Measurements from ENCODE around the gene ADCY4. TPM values are rescaled to one million over a fixed set of nuclear protein-coding genes. Genes with fewer than 3 reads are reported as not detected.

ADCY4 gene
- total and polyA plus RNA-seq, 10 of the 15 experiments (the other 5 are each of a cell fraction or from before 2014, with no cell fraction given) = 0.05 to 0.87 (median 0.21) TPM; not detected in 1

DNA sequence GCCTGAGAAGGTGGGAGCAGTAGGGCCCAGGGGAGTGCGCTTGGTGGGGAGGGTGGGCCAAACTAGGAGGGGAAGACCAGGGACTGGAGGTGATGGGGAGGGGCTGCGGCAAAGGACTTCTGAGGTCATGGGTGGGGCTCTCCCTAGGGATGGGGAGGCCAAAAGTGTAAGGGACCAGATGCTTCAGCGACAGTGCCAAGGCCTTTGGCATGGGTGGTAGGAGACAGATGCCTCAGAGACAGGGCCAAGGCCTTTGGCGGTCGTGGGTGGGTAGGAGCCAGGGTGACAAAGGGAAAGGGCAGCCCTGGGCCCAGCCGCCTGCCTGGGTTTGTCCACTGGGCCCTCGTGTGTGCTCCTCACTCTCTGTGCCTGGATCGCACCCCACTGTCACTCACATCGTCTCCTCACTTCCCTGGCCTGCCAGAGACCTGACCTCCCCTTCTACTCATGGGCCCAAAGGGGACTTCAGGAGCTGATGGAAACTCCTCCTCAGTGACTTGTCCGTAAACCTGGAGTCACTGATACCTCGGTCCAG lies 50.3 kb downstream of the ADCY4 start:
- Histone ChIP-seq H4K20me1 (ENCODE audit: control insufficient read depth, insufficient read depth) (no peaks in the 10 kb centered on the region), H3K4me3 (no peak overlapping the region), H3K27me3 (replicated peaks in 1 of 2; ENCODE audit: control insufficient read depth in 2 of 2, insufficient read depth in 2 of 2, low read length in 1 of 2) (no peaks in the 10 kb centered on the region), H3K79me2 (ENCODE audit: control insufficient read depth, insufficient read depth, low read length) (no peaks in the 10 kb centered on the region; the same call in 1 of the 2 replicates), H3K4me1 (ENCODE audit: control insufficient read depth, insufficient read depth, low read length) (peaks cover 11% of the 10 kb centered on the region), H3K9me3 (replicated peaks; ENCODE audit: control insufficient read depth, insufficient read depth, low read length) (no peaks in the 10 kb centered on the region), H3K4me2 (ENCODE audit: control insufficient read depth, insufficient read depth) (no peak overlapping the region), H2AFZ (ENCODE audit: control insufficient read depth, low read depth, low read length) (no peak overlapping the region), H3K36me3 (ENCODE audit: control insufficient read depth in 2 of 2, insufficient read depth in 2 of 2, low read length in 1 of 2) (no peaks in the 10 kb centered on the region; a peak in 1 of 4 replicates), H3K27ac (ENCODE audit: control insufficient read depth, insufficient read depth) (no peak overlapping the region), H3K9ac (ENCODE audit: control insufficient read depth, insufficient read depth, low read length) (no peak overlapping the region)
- 75% methylated on average over 10 of the region's 11 CpGs for WGBS (ENCODE audit: insufficient coverage, insufficient replicate concordance, low lambda C conversion rate, missing lambda C conversion rate)
- intact Hi-C loops (cut with micrococcal nuclease; ENCODE audit: unreplicated experiment) = no loop called here
- BruUV-seq (replicated peaks) = no TSS peak
- ChIA-PET CTCF (interaction anchor here (1.6 to 17.1 kb wide), 3 partner anchors 10 to 39 kb away, joined by 4 to 269 read pairs (median 266); partner anchors contain the start of genes CIDEB, DHRS1, NOP9 and TINF2), RAD21 (ENCODE audit: unreplicated experiment) (interaction anchor here (0.7 to 1.5 kb wide), 2 partner anchors 11 to 42 kb away, joined by 3 to 4 read pairs; partner anchors contain the start of gene TINF2), SMC1A (ENCODE audit: uncharacterized antibody, unreplicated experiment) (interaction anchor here (1.9 to 11.8 kb wide), 2 partner anchors 10 to 13 kb away, joined by 5 to 115 read pairs; partner anchors contain the start of genes DHRS1 and NOP9), POLR2A (interaction anchor here (2.4 kb wide), 1 partner anchor 10 kb away, joined by 12 read pairs; no protein-coding TSS in a partner anchor)
- FAIRE-seq = no peak
- TF ChIP-seq CREB1 (IDR thresholded peaks at IDR 0.05; ENCODE audit: low read depth) = no peak
- TF ChIP-seq ZSCAN29 (IDR thresholded peaks at IDR 0.05) = no peak
- no peak for TF ChIP-seq RAD51 (IDR thresholded peaks at IDR 0.05)
- TF ChIP-seq E2F8 (IDR thresholded peaks at IDR 0.05; ENCODE audit: low read depth, partially characterized antibody) = no peak
- no peak for ATAC-seq
- in situ Hi-C loops (cut with MboI) = no loop called here
- DNase-seq (ENCODE audit: low read depth, low spot score) = no peak
